HepG2 (cell line): Measurements from ENCODE around the gene LAP3. TPM values are rescaled to one million over a fixed set of nuclear protein-coding genes. Genes with fewer than 3 reads are reported as not detected.

Experiments used
- ATAC-seq: fragments of 200-7000 bp; cut with Tn5 transposase; 3 replicates; pipeline ENCODE4 v1.9.1; 2020; ENCODE audit warnings: mild to moderate bottlenecking, moderate library complexity
- BruUV-seq: library from RNA; stranded (reverse); fragments of 400-500 nt; replicated peaks from 2 replicates; lab custom pipeline; 2021; lab: Mats Ljungman, UMichigan
- CTCF ChIA-PET: fragments of 300-600 bp; formaldehyde crosslinking; extraction: SDS; loops from one replicate; lab custom pipeline; 2021; ENCODE audit warnings: low total read pairs, inconsistent platforms, low intra/inter-chr PET ratio; lab: Yijun Ruan, JAX
- POLR2A ChIA-PET: fragments of 350-600 bp; sonication (Branson Sonifier 250); formaldehyde crosslinking; loops from one replicate; lab custom pipeline; 2020; ENCODE audit warnings: antibody characterized with exemption, inconsistent platforms; lab: Yijun Ruan, JAX
- DNase-seq: peaks from one replicate; pipeline ENCODE4 v3.0.0-alpha.2; 2015; ENCODE audit warnings: low spot score
- FAIRE-seq: peaks from 3 replicates; lab custom pipeline; 2011; peaks lifted over from hg19 to GRCh38; lab: Jason Lieb, UNC
- H2AFZ ChIP-seq: one replicate; pipeline ENCODE4 v1.6.1; 2011; ENCODE audit warnings: low read length, inconsistent platforms
- H3K27ac ChIP-seq: fragments of 300-600 bp; 3 replicates; pipeline ENCODE4 v1.8.0; 2011; ENCODE audit warnings: mixed run types, mild to moderate bottlenecking, mixed read lengths, low read length, inconsistent platforms; ENCODE audit not compliant: insufficient read depth; ENCODE audit errors: extremely low read length
- H3K27me3 ChIP-seq, 2 experiments: fragments of 200-600 bp in 1 of 2; 2 replicates in 1 of 2; 3 replicates in 1 of 2; pipeline versions ENCODE4 v1.6.0 to v1.8.0; 2011; ENCODE audit warnings: low read length in 2 of 2, mild to moderate bottlenecking in 2 of 2, moderate library complexity in 2 of 2, inconsistent platforms in 1 of 2; ENCODE audit not compliant: insufficient read depth in 2 of 2, control insufficient read depth in 1 of 2
- H3K36me3 ChIP-seq, 2 experiments: fragments of 200-600 bp in 1 of 2; replicated peaks in 1 of 2; 2 replicates in 1 of 2; 3 replicates in 1 of 2; pipeline versions ENCODE4 v1.5.1 to v1.8.0; 2011; ENCODE audit warnings: low read length in 2 of 2, inconsistent platforms in 1 of 2; ENCODE audit not compliant: insufficient read depth in 2 of 2, control insufficient read depth in 1 of 2
- H3K4me1 ChIP-seq: 2 replicates; pipeline ENCODE4 v1.5.1; 2012; ENCODE audit warnings: low read length, inconsistent platforms; ENCODE audit not compliant: insufficient read depth
- H3K4me2 ChIP-seq: 2 replicates; pipeline ENCODE4 v1.6.0; 2011; ENCODE audit warnings: low read depth, low read length, inconsistent platforms
- H3K4me3 ChIP-seq, 3 experiments: fragments of 200-600 bp in 1 of 3; sonication (generic), shearing (Covaris generic) in 1 of 3; replicated peaks in 1 of 3; 2 replicates each; pipeline ENCODE4 v1.5.1; 2011 to 2016; ENCODE audit warnings: low read length in 3 of 3, inconsistent platforms in 2 of 3, low read depth in 2 of 3, mild to moderate bottlenecking in 2 of 3, control low read depth in 1 of 3, mixed read lengths in 1 of 3; ENCODE audit not compliant: insufficient read depth in 1 of 3
- H3K79me2 ChIP-seq: one replicate; pipeline ENCODE4 v1.6.1; 2011; ENCODE audit warnings: low read length, inconsistent platforms; ENCODE audit not compliant: insufficient read depth
- H3K9ac ChIP-seq: 2 replicates; pipeline ENCODE4 v1.6.0; 2011; ENCODE audit warnings: mild to moderate bottlenecking, low read depth, low read length, inconsistent platforms; ENCODE audit not compliant: insufficient read depth
- H3K9me3 ChIP-seq: 2 replicates; pipeline ENCODE4 v1.5.1; 2012; ENCODE audit warnings: mild to moderate bottlenecking, low read length
- H4K20me1 ChIP-seq: 2 replicates; pipeline ENCODE4 v1.6.0; 2011; ENCODE audit warnings: inconsistent platforms, mild to moderate bottlenecking, low read length, moderate library complexity; ENCODE audit not compliant: insufficient read depth
- CBX5 ChIP-seq: sonication (generic); formaldehyde crosslinking; IDR thresholded peaks from 2 replicates; pipeline ENCODE4 v1.4.0; 2020; ENCODE audit warnings: missing genetic modification reagents, borderline replicate concordance
- CEBPB ChIP-seq: IDR thresholded peaks from 2 replicates; pipeline ENCODE4 v1.6.1; 2011; ENCODE audit warnings: low read depth, low read length, improper control_type of control experiment, borderline replicate concordance
- KDM2A ChIP-seq: sonication (generic); formaldehyde crosslinking; IDR thresholded peaks from 2 replicates; pipeline ENCODE4 v1.4.0; 2020; ENCODE audit warnings: low read depth, missing genetic modification reagents, borderline replicate concordance
- RBM39 ChIP-seq: fragments of 200-400 bp; formaldehyde crosslinking; IDR thresholded peaks from one replicate; pipeline ENCODE4 v1.6.1; 2018; ENCODE audit warnings: antibody characterized with exemption, mild to moderate bottlenecking, low read depth, low read length; ENCODE audit not compliant: poor library complexity, severe bottlenecking
- SMARCE1 ChIP-seq: fragments of 450-650 bp; IDR thresholded peaks from 2 replicates; pipeline ENCODE4 v1.6.1; 2017; ENCODE audit warnings: borderline replicate concordance
- SP5 ChIP-seq: IDR thresholded peaks from 2 replicates; pipeline ENCODE4 v1.6.1; 2016; ENCODE audit warnings: low read depth, borderline replicate concordance
- ZNF256 ChIP-seq: sonication (generic); formaldehyde crosslinking; conservative IDR thresholded peaks from 2 replicates; pipeline ENCODE4 v1.4.0; 2020; ENCODE audit warnings: missing genetic modification reagents
- ZNF383 ChIP-seq: sonication (generic); formaldehyde crosslinking; IDR thresholded peaks from 2 replicates; pipeline ENCODE4 v1.4.0; 2020; ENCODE audit warnings: missing genetic modification reagents, mild to moderate bottlenecking, borderline replicate concordance
- ZNF550 ChIP-seq: sonication (generic); formaldehyde crosslinking; IDR thresholded peaks from 2 replicates; pipeline ENCODE4 v1.4.0; 2020; ENCODE audit warnings: mild to moderate bottlenecking, missing genetic modification reagents, borderline replicate concordance
- ZNF83 ChIP-seq: sonication (generic); formaldehyde crosslinking; IDR thresholded peaks from 2 replicates; pipeline ENCODE4 v1.4.0; 2020; ENCODE audit warnings: missing genetic modification reagents, mild to moderate bottlenecking, borderline replicate concordance
- ZNF891 ChIP-seq: sonication (generic); formaldehyde crosslinking; IDR thresholded peaks from 2 replicates; pipeline ENCODE4 v1.5.0; 2020; ENCODE audit warnings: mild to moderate bottlenecking, missing genetic modification reagents
- WGBS: methylation state at CpG from one replicate; pipeline ENCODE4 v1.1.6; 2017; ENCODE audit warnings: low lambda C conversion rate; 5-methylcytosine and 5-hydroxymethylcytosine counted together
- in situ Hi-C: cut with HindIII; loops from 2 replicates; pipeline ENCODE4 v1.10.0; 2017; ENCODE audit warnings: low pct_unique_long_range_greater_than_20kb; ENCODE audit not compliant: extremely low pct_ligation_motif_present
- intact Hi-C: fragments of 100-400 bp; cut with micrococcal nuclease; formaldehyde crosslinking; loops from one replicate; pipeline ENCODE4 v1.10.0; 2022; ENCODE audit not compliant: unreplicated experiment
- polyA plus RNA-seq, 8 experiments: library from polyadenylated mRNA; depleted of rRNA in 3 of 8; stranded (reverse) in 7 of 8; unstranded in 1 of 8; fragments of >200 nt; fragmentation: Illumina TruSeq in 4 of 8; extraction: Trizol in 4 of 8; gene quantifications; 2 replicates each; pipeline versions ENCODE4 v1.2.1 to v1.2.3, GENCODE V29; 2011 to 2016; ENCODE audit warnings: low read depth in 4 of 8, missing spikeins in 1 of 8, mixed read lengths in 1 of 8; ENCODE audit not compliant: insufficient read depth in 1 of 8
- total RNA-seq, 5 experiments: library from RNA; depleted of rRNA; stranded (reverse); fragments of >200 nt; fragmentation: Illumina TruSeq; extraction: Trizol; gene quantifications; 2 replicates each; pipeline ENCODE4 v1.2.3, GENCODE V29; 2016; ENCODE audit warnings: low read depth in 1 of 5
- TF ChIP-seq, protein P1 (sequence below): sonication (generic); formaldehyde crosslinking; IDR thresholded peaks from 2 replicates; pipeline ENCODE4 v1.5.1; 2020; ENCODE audit warnings: mild to moderate bottlenecking, missing genetic modification reagents, borderline replicate concordance
- TF ChIP-seq, protein P2 (sequence below): sonication (generic); formaldehyde crosslinking; IDR thresholded peaks from 2 replicates; pipeline ENCODE4 v1.4.0; 2020; ENCODE audit warnings: missing genetic modification reagents
- TF ChIP-seq, protein P3 (sequence below): sonication (generic); formaldehyde crosslinking; IDR thresholded peaks from 2 replicates; pipeline ENCODE4 v1.5.1; 2020; ENCODE audit warnings: missing genetic modification reagents, mild to moderate bottlenecking, borderline replicate concordance

The LAP3 gene
- total and polyA plus RNA-seq, 2 of the 13 experiments (the other 11 are each of a cell fraction or from before 2014, with no cell fraction given): 106 to 125 TPM

DNA sequence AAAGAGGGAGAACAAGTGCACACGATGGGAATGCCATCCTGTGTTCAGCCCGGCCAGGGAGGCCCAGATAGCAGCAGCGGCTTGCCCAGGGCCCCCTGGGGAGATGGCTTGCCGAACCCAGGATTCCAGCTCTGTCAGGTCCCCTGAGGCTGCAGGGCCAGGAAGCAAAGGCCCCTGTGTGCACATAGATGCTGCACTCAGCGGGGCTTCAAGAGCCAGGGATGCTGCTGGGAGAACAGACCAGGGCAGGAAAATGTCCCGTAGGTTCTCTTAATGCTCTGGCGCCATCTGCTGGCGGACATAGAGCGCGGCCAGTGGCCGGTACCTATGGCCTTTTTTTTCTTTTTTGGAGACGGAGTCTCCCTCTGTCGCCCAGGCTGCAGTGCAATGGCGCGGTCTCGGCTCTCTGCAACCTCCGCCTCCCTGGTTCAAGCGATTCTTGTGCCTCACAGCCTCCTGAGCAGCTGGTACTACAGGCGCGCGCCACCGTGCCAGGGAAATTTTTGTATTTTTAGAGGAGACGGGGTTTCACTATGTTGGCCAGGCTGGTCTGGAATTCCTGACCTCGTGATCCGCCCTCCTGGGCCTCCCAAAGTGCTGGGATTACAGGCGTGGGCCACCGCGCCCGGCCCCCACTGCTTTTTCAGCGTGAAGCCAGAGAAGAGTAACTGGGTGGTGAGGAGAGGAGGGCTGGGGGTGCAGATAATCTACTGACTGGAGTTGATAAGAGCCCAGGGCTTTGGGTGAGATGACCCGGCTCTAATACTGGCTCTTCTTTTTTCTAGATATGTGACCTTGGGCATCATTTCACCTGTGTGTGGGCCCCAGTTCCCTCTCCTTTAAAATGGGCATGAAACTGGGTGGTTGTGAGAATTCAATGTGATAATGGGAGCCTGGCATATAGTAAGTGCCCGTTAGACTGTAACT, 60.0 kb downstream of the LAP3 start:
- Histone ChIP-seq H3K4me3 (no peak overlapping the region), H3K4me2 (no peak overlapping the region), H3K36me3 (peaks cover 6 to 31% of the 10 kb centered on the region in 2 experiments), H3K79me2 (no peaks in the 10 kb centered on the region), H4K20me1 (no peaks in the 10 kb centered on the region), H3K27ac (no peak overlapping the region), H3K4me1 (peaks cover 9% of the 10 kb centered on the region; the same call in 1 of the 2 replicates), H3K27me3 (no peaks in the 10 kb centered on the region), H2AFZ (no peak overlapping the region), H3K9me3 (no peaks in the 10 kb centered on the region), H3K9ac (no peak overlapping the region)
- in situ Hi-C loops (loop anchor here (5.0 kb wide), 1 partner anchor 80 kb away; no protein-coding TSS in a partner anchor), intact Hi-C loops (loop anchor here (1.0 to 10.0 kb wide), 4 partner anchors 40 to 290 kb away; partner anchors contain the start of genes CLRN2 and QDPR)
- BruUV-seq: no TSS peak
- FAIRE-seq (peak; percentile 57), ATAC-seq (peak; percentile 94), DNase-seq (peak; percentile 64)
- ChIA-PET CTCF (interaction anchor here (0.8 to 1.8 kb wide), 4 partner anchors 39 to 165 kb away, joined by 4 to 20 read pairs (median 5); partner anchors contain the start of gene QDPR), POLR2A (interaction anchor here (0.9 kb wide), 1 partner anchor 23 kb away, joined by 3 read pairs; no protein-coding TSS in a partner anchor)
- WGBS: 69% methylated on average over 22 of the region's 32 CpGs
- TF ChIP-seq ZNF891: no peak
- no peak for TF ChIP-seq CBX5 (CRISPR knock-in tag)
- TF ChIP-seq, protein P1, sequence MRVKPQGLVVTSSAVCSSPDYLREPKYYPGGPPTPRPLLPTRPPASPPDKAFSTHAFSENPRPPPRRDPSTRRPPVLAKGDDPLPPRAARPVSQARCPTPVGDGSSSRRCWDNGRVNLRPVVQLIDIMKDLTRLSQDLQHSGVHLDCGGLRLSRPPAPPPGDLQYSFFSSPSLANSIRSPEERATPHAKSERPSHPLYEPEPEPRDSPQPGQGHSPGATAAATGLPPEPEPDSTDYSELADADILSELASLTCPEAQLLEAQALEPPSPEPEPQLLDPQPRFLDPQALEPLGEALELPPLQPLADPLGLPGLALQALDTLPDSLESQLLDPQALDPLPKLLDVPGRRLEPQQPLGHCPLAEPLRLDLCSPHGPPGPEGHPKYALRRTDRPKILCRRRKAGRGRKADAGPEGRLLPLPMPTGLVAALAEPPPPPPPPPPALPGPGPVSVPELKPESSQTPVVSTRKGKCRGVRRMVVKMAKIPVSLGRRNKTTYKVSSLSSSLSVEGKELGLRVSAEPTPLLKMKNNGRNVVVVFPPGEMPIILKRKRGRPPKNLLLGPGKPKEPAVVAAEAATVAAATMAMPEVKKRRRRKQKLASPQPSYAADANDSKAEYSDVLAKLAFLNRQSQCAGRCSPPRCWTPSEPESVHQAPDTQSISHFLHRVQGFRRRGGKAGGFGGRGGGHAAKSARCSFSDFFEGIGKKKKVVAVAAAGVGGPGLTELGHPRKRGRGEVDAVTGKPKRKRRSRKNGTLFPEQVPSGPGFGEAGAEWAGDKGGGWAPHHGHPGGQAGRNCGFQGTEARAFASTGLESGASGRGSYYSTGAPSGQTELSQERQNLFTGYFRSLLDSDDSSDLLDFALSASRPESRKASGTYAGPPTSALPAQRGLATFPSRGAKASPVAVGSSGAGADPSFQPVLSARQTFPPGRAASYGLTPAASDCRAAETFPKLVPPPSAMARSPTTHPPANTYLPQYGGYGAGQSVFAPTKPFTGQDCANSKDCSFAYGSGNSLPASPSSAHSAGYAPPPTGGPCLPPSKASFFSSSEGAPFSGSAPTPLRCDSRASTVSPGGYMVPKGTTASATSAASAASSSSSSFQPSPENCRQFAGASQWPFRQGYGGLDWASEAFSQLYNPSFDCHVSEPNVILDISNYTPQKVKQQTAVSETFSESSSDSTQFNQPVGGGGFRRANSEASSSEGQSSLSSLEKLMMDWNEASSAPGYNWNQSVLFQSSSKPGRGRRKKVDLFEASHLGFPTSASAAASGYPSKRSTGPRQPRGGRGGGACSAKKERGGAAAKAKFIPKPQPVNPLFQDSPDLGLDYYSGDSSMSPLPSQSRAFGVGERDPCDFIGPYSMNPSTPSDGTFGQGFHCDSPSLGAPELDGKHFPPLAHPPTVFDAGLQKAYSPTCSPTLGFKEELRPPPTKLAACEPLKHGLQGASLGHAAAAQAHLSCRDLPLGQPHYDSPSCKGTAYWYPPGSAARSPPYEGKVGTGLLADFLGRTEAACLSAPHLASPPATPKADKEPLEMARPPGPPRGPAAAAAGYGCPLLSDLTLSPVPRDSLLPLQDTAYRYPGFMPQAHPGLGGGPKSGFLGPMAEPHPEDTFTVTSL (CRISPR knock-in tag): no peak
- TF ChIP-seq SMARCE1: no peak
- TF ChIP-seq, protein P2, sequence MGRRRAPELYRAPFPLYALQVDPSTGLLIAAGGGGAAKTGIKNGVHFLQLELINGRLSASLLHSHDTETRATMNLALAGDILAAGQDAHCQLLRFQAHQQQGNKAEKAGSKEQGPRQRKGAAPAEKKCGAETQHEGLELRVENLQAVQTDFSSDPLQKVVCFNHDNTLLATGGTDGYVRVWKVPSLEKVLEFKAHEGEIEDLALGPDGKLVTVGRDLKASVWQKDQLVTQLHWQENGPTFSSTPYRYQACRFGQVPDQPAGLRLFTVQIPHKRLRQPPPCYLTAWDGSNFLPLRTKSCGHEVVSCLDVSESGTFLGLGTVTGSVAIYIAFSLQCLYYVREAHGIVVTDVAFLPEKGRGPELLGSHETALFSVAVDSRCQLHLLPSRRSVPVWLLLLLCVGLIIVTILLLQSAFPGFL (CRISPR knock-in tag): no peak
- no peak for TF ChIP-seq ZNF383 (CRISPR knock-in tag)
- TF ChIP-seq ZNF256 (CRISPR knock-in tag): no peak
- TF ChIP-seq KDM2A (CRISPR knock-in tag): peak; percentile 78; the same call in 1 of the 2 replicates
- no peak for TF ChIP-seq ZNF83 (CRISPR knock-in tag)
- TF ChIP-seq SP5 (CRISPR knock-in tag): no peak
- TF ChIP-seq ZNF550: no peak
- TF ChIP-seq, protein P3, sequence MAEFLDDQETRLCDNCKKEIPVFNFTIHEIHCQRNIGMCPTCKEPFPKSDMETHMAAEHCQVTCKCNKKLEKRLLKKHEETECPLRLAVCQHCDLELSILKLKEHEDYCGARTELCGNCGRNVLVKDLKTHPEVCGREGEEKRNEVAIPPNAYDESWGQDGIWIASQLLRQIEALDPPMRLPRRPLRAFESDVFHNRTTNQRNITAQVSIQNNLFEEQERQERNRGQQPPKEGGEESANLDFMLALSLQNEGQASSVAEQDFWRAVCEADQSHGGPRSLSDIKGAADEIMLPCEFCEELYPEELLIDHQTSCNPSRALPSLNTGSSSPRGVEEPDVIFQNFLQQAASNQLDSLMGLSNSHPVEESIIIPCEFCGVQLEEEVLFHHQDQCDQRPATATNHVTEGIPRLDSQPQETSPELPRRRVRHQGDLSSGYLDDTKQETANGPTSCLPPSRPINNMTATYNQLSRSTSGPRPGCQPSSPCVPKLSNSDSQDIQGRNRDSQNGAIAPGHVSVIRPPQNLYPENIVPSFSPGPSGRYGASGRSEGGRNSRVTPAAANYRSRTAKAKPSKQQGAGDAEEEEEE (CRISPR knock-in tag): no peak
- no peak for TF ChIP-seq RBM39
- TF ChIP-seq CEBPB: no peak
